HFF-Myc (cell line): ENCODE results near the gene ADARB1.

Source experiments
- DNase-seq: peaks from one replicate; pipeline ENCODE4 v3.0.0-alpha.2; 2011; ENCODE audit warnings: low read depth; ENCODE audit errors: extremely low read depth
- H3K4me3 ChIP-seq: replicated peaks from 2 replicates; pipeline ENCODE4 v1.5.1; 2011; ENCODE audit warnings: low read depth, mild to moderate bottlenecking, control low read depth, low read length
- TF ChIP-seq, protein P1 (sequence below): IDR thresholded peaks from 2 replicates; pipeline ENCODE4 v1.5.1; 2012; ENCODE audit warnings: mild to moderate bottlenecking, low read depth, low read length, control low read depth; ENCODE audit errors: missing control alignments

Gene ADARB1

DNA sequence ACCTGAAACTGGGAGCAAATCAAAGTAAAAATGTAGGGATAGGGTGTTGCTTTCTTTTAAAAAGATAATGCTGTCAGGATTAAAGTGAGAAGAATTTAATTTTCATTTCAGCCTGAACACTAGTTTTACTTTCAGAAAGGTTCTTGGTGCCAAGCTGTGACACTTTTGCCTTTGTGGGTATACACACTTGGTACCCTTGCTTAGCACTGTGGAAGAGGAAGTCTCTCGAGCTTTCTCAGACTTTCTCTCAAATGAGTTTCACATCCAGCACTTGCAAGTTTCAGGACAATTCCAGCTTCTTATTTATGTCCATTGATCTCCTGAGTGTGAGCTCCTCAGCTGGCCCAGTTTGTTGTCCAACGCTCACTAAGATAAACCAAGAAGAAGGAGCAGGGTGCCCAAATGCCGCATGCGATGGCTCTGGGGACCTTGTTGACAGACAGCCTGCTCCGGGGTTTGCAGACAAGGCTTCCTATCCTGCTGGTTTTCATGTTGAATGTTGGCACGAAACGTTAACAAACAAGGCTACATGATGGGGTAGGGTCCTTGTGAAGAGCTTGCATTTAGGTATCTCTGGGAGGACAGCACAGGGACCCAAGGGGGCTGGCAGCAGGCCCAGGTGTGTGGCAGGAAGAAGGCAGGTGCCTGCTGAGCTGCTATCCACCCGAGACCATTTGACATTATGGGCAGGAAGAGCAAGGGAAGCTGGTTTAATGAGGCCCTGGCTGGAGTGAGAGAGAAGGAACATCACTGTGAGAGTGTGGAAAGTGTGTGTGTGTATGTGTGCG is 133.7 kb downstream of the ADARB1 start:
- H3K4me3 ChIP-seq: no peak overlapping the region
- DNase-seq: no peak
- TF ChIP-seq, protein P1, sequence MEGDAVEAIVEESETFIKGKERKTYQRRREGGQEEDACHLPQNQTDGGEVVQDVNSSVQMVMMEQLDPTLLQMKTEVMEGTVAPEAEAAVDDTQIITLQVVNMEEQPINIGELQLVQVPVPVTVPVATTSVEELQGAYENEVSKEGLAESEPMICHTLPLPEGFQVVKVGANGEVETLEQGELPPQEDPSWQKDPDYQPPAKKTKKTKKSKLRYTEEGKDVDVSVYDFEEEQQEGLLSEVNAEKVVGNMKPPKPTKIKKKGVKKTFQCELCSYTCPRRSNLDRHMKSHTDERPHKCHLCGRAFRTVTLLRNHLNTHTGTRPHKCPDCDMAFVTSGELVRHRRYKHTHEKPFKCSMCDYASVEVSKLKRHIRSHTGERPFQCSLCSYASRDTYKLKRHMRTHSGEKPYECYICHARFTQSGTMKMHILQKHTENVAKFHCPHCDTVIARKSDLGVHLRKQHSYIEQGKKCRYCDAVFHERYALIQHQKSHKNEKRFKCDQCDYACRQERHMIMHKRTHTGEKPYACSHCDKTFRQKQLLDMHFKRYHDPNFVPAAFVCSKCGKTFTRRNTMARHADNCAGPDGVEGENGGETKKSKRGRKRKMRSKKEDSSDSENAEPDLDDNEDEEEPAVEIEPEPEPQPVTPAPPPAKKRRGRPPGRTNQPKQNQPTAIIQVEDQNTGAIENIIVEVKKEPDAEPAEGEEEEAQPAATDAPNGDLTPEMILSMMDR: no peak

DNA sequence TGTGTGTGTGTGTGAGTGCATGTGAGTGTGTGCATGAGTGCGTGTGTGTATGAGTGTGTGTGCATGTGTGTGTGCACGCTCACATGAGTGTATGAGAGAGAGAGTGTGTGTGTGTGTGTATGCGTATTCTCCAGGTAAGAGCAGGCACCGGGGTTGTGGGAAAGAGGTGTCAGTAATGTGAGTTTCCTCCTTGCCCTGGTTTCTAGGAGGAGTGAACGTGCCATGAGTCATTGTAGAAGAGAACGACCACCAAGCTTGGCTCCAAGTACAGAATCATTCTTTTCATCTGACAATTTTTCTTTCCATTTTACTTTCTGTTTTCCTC is 134.2 kb downstream of the ADARB1 start:
- no peak for DNase-seq
- TF ChIP-seq, protein P1: no peak
- no peak overlapping the region for H3K4me3 ChIP-seq

DNA sequence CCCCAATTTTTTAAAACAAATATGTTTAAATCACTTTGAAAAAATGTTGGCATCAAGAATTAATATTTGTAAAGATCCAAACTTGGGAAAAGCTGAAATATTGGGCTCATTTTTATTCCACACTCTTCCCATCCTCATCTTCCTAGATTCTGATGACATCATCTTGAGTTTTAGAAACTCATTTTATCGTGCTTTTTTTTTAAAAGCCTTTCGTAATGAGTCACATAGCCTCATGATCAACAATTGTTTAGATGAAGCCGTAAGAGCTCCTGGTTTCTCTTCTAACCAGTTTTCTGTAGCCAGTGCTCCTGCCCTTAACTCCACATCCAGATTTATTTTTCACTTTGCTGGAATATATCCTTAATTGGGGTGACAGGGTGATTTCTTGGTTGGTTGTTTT is 134.7 kb downstream of the ADARB1 start:
- TF ChIP-seq, protein P1: no peak

DNA sequence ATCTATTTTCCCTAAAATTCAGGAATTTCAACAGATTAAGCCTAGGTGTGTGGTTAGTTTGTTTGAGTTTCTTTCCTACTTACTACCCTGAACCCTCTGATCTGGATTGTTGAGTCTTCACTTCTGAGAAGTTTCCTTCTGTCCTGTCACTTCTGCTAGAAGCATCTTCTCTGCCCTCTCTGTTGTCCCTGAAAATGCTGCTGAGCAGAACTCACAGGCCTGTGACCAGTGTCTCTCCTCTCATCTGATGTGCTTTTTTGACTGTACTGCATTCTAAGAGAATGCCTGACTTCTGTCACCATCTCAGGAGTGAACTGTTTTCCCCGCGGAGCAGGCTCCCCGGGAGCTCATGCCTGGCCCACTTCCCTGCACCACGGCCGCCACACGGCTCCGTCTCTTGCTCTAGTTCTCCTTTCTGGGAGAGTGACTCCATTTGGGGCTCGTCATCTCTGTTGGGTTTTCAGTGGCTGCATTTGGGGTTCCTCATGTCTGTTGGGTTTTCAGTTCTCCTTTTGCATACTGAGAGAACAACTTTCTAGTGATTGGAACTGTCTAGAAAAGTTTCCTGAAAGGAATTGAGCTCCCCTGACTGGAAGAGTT is 135.4 kb downstream of the ADARB1 start:
- DNase-seq: no peak
- no peak overlapping the region for H3K4me3 ChIP-seq
- TF ChIP-seq, protein P1: no peak

More for the DNA sequence above, 134.7 kb downstream of the ADARB1 start:
- DNase-seq: peak; percentile 11
- H3K4me3 ChIP-seq: no peak overlapping the region

DNA sequence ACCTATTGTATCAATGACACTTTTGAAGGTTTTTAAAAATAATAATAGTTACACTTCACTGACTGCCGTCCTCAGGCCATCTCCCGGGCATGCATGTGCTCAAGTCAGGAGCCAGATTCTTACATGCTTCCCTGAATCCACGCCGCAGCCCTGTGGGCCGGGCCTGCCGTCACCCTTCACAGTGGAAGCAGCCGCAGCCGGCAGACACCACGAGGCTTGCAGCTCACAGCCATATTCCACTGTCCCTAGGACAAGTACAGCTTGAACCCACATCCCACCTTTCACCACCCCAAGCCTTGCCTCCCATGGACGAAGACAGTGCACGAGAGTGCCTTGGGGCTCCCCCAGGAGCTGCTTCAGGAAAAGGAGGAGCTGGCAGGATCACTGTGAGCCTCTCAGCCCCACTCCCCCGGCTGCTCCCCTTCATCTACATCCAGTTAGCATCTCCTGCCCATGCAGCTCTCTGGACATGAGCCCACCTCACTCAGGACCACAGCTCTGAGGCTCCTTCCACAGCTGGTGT is 136.1 kb downstream of the ADARB1 start:
- no peak for DNase-seq
- H3K4me3 ChIP-seq: no peak overlapping the region
- TF ChIP-seq, protein P1: no peak

DNA sequence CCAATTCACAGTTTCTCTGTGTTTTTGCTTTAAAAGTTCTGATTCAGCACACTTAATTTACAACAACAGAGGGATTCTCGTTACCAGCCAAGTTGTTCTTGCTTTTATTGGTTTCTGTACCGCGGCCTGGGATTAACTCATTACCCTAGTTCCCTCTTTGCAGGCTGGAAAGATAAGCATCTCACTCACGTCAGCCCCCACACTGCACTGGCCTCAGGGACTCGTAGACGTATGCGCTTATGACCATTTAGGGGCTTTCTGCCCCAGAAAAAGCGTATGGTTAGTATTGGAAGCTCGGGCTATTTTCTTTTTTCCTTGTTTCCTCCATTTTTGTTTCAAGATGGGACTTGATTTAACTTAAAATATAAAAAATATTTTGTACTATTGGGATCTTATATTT is 137.3 kb downstream of the ADARB1 start:
- no peak for DNase-seq
- TF ChIP-seq, protein P1: no peak
- H3K4me3 ChIP-seq: no peak overlapping the region
